SK-N-SH (cell line): ENCODE data around the gene ABCA6.

Experiments used
- CTCF ChIP-seq: fragments of 200-600 bp; sonication (generic); IDR thresholded peaks from 2 replicates; pipeline ENCODE4 v1.6.1; 2017; ENCODE audit warnings: antibody characterized with exemption, mild to moderate bottlenecking, moderate library complexity
- EP300 ChIP-seq, 2 experiments: IDR thresholded peaks; 2 replicates each; pipeline versions ENCODE4 v1.4.0 to v1.6.1; 2012; ENCODE audit warnings: borderline replicate concordance in 1 of 2, low read depth in 1 of 2, low read length in 1 of 2
- GATA2 ChIP-seq: sonication (generic); formaldehyde crosslinking; IDR thresholded peaks from 2 replicates; pipeline ENCODE4 v1.5.0; 2020; ENCODE audit warnings: mild to moderate bottlenecking, missing genetic modification reagents
- JUND ChIP-seq: IDR thresholded peaks from 2 replicates; pipeline ENCODE4 v1.4.0; 2012
- POLR2AphosphoS5 ChIP-seq: IDR thresholded peaks from 2 replicates; pipeline ENCODE4 v1.6.1; 2012; ENCODE audit warnings: low read depth, low read length
- RAD21 ChIP-seq: IDR thresholded peaks from 2 replicates; pipeline ENCODE4 v1.6.1; 2012; ENCODE audit warnings: mild to moderate bottlenecking, low read length
- RFX5 ChIP-seq: IDR thresholded peaks from 2 replicates; pipeline ENCODE4 v1.6.1; 2012; ENCODE audit warnings: mild to moderate bottlenecking, improper control_type of control experiment, low read length
- SMC3 ChIP-seq: IDR thresholded peaks from 2 replicates; pipeline ENCODE4 v1.6.1; 2012; ENCODE audit warnings: low read depth, low read length, improper control_type of control experiment

GRCh38 chr17:69188796-69189195, 47.1 kb upstream of the ABCA6 start:
- no peak for TF ChIP-seq RAD21
- no peak for TF ChIP-seq CTCF
- no peak for TF ChIP-seq JUND
- no peak for TF ChIP-seq POLR2AphosphoS5
- TF ChIP-seq GATA2 (CRISPR knock-in tag), result no peak
- TF ChIP-seq RFX5, result no peak
- no peak for TF ChIP-seq SMC3
- TF ChIP-seq EP300 (IDR thresholded peaks at IDR 0.05; ENCODE audit: borderline replicate concordance in 1 of 2, low read depth in 1 of 2, low read length in 1 of 2), result no peak
